ENCODE measurements around the gene PLXNC1.

GRCh38 chr12:94140556-94140955, 7.8 kb upstream of the PLXNC1 start:
- TF ChIP-seq CTCF (IDR thresholded peaks at IDR 0.05) = no peak
- TF ChIP-seq POLR2AphosphoS5 (IDR thresholded peaks at IDR 0.05; ENCODE audit: insufficient read depth in 1 of 2, low read depth in 1 of 2) = no peak
- TF ChIP-seq POLR2A (IDR thresholded peaks at IDR 0.05) = no peak
